Osteoblast (primary cell): ENCODE measurements around the gene TMEM101. TPM values are rescaled to one million over a fixed set of nuclear protein-coding genes. Genes with fewer than 3 reads are reported as not detected.

Source experiments
- DNase-seq: peaks from one replicate; pipeline ENCODE4 v3.0.0; 2011; ENCODE audit warnings: low spot score, mixed read lengths; ENCODE audit not compliant: insufficient read length; ENCODE audit errors: missing footprints
- H2AFZ ChIP-seq: 2 replicates; pipeline ENCODE4 v1.6.0; 2011; ENCODE audit warnings: mild to moderate bottlenecking, low read length
- H3K27ac ChIP-seq: 2 replicates; pipeline ENCODE4 v1.5.1; 2011; ENCODE audit warnings: mild to moderate bottlenecking, low read depth, low read length, moderate library complexity
- H3K27me3 ChIP-seq: 2 replicates; pipeline ENCODE4 v1.6.0; 2012; ENCODE audit warnings: mild to moderate bottlenecking, control low read depth, inconsistent platforms, low read length, moderate library complexity; ENCODE audit not compliant: insufficient read depth
- H3K36me3 ChIP-seq: 2 replicates; pipeline ENCODE4 v1.5.1; 2011; ENCODE audit warnings: mild to moderate bottlenecking, low read length, control low read depth, moderate library complexity; ENCODE audit not compliant: insufficient read depth
- H3K4me1 ChIP-seq: 2 replicates; pipeline ENCODE4 v1.5.1; 2011; ENCODE audit warnings: mild to moderate bottlenecking, low read length, control low read depth, moderate library complexity; ENCODE audit not compliant: insufficient read depth
- H3K4me2 ChIP-seq: 2 replicates; pipeline ENCODE4 v1.6.0; 2011; ENCODE audit warnings: mild to moderate bottlenecking, low read length; ENCODE audit not compliant: insufficient read depth
- H3K4me3 ChIP-seq: fragments of 200-600 bp; sonication (generic); 3 replicates; pipeline ENCODE4 v1.5.1; 2012; ENCODE audit warnings: mild to moderate bottlenecking, low read length, inconsistent platforms; ENCODE audit not compliant: insufficient read depth
- H3K79me2 ChIP-seq: 2 replicates; pipeline ENCODE4 v1.6.0; 2012; ENCODE audit warnings: mild to moderate bottlenecking, low read length, control low read depth, inconsistent platforms; ENCODE audit not compliant: insufficient read depth
- H3K9me3 ChIP-seq: 2 replicates; pipeline ENCODE4 v1.5.1; 2011; ENCODE audit warnings: low read depth, low read length, control low read depth
- H4K20me1 ChIP-seq: 2 replicates; pipeline ENCODE4 v1.6.0; 2012; ENCODE audit warnings: mild to moderate bottlenecking, low read length, control low read depth; ENCODE audit not compliant: insufficient read depth
- total RNA-seq: library from RNA; depleted of rRNA; stranded (reverse); fragments of >200 nt; gene quantifications from 2 replicates; pipeline ENCODE4 v1.2.3, GENCODE V29; 2012
- TF ChIP-seq, protein P1 (sequence below): IDR thresholded peaks from 2 replicates; pipeline ENCODE4 v1.5.1; 2011; ENCODE audit warnings: mild to moderate bottlenecking, low read depth, low read length, moderate library complexity; ENCODE audit errors: extremely low read depth

The TMEM101 gene
- total RNA-seq, 1 donor = 47.8 TPM

GRCh38 chr17:44008205-44008909 is 6.4 kb downstream of the TMEM101 start:
- H3K9me3 ChIP-seq = no peaks in the 10 kb centered on the region
- H3K27me3 ChIP-seq = peaks cover 14% of the 10 kb centered on the region
- TF ChIP-seq, protein P1, sequence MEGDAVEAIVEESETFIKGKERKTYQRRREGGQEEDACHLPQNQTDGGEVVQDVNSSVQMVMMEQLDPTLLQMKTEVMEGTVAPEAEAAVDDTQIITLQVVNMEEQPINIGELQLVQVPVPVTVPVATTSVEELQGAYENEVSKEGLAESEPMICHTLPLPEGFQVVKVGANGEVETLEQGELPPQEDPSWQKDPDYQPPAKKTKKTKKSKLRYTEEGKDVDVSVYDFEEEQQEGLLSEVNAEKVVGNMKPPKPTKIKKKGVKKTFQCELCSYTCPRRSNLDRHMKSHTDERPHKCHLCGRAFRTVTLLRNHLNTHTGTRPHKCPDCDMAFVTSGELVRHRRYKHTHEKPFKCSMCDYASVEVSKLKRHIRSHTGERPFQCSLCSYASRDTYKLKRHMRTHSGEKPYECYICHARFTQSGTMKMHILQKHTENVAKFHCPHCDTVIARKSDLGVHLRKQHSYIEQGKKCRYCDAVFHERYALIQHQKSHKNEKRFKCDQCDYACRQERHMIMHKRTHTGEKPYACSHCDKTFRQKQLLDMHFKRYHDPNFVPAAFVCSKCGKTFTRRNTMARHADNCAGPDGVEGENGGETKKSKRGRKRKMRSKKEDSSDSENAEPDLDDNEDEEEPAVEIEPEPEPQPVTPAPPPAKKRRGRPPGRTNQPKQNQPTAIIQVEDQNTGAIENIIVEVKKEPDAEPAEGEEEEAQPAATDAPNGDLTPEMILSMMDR = no peak
- no peaks in the 10 kb centered on the region for H4K20me1 ChIP-seq
- no peaks in the 10 kb centered on the region for H3K79me2 ChIP-seq
- peak; percentile 62 for DNase-seq
- peaks cover 29% of the 10 kb centered on the region for H3K4me1 ChIP-seq
- H3K4me3 ChIP-seq = peak overlapping the region; percentile 77
- H3K27ac ChIP-seq = no peak overlapping the region
- no peak overlapping the region for H2AFZ ChIP-seq
- H3K36me3 ChIP-seq = peaks cover 11% of the 10 kb centered on the region
- peak overlapping the region; percentile 97 for H3K4me2 ChIP-seq

- Histone ChIP-seq H3K4me3 (peak overlapping the region; percentile 77), H4K20me1 (no peaks in the 10 kb centered on the region), H3K36me3 (peaks cover 7% of the 10 kb centered on the region), H3K4me2 (peak overlapping the region; percentile 97), H3K4me1 (peaks cover 32% of the 10 kb centered on the region), H3K9me3 (no peaks in the 10 kb centered on the region), H2AFZ (peak overlapping the region; percentile 89), H3K27ac (no peak overlapping the region), H3K27me3 (peaks cover 14% of the 10 kb centered on the region), H3K79me2 (no peaks in the 10 kb centered on the region)
- TF ChIP-seq, protein P1 = no peak
- DNase-seq = peak; percentile 72
These were observed 7.2 kb downstream of the TMEM101 start for GRCh38 chr17:44007346-44008204.

- no peaks in the 10 kb centered on the region for H4K20me1 ChIP-seq
- H3K36me3 ChIP-seq = peaks cover 6% of the 10 kb centered on the region
- H3K4me2 ChIP-seq = peak overlapping the region; percentile 97
- no peaks in the 10 kb centered on the region for H3K9me3 ChIP-seq
- DNase-seq = peak; percentile 99
- no peaks in the 10 kb centered on the region for H3K79me2 ChIP-seq
- peaks cover 14% of the 10 kb centered on the region for H3K27me3 ChIP-seq
- H3K27ac ChIP-seq = no peak overlapping the region
- peaks cover 40% of the 10 kb centered on the region for H3K4me1 ChIP-seq
- H3K4me3 ChIP-seq = peak overlapping the region; percentile 77
- TF ChIP-seq, protein P1 = peak; percentile 48
- peak overlapping the region; percentile 89 for H2AFZ ChIP-seq
These were observed 8.0 kb downstream of the TMEM101 start for GRCh38 chr17:44006598-44007345.

DNA sequence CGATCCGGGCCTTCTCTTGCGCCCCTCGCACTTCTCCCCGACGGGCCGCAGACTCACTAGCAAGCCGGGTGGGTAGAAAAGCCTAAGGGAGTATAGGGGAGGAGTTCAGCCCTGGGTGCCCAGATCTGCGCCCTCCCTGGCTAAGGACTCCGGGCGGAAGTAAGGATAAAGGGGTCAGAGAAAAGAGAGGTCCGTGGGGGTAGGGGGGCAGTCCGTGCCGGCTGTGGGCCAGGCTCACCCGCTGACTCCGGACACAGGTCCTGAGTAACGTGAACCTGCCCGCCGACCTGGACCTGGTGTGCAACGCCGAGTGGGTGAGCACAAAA is 8.5 kb downstream of the TMEM101 start:
- DNase-seq = peak; percentile 75
- H3K4me2 ChIP-seq = peak overlapping the region; percentile 97
- TF ChIP-seq, protein P1 = no peak
- H3K79me2 ChIP-seq = no peaks in the 10 kb centered on the region
- H2AFZ ChIP-seq = peak overlapping the region; percentile 76
- no peak overlapping the region for H3K27ac ChIP-seq
- H3K4me1 ChIP-seq = peaks cover 40% of the 10 kb centered on the region
- peaks cover 14% of the 10 kb centered on the region for H3K27me3 ChIP-seq
- peak overlapping the region; percentile 77 for H3K4me3 ChIP-seq
- H3K36me3 ChIP-seq = peaks cover 6% of the 10 kb centered on the region
- no peaks in the 10 kb centered on the region for H4K20me1 ChIP-seq
- no peaks in the 10 kb centered on the region for H3K9me3 ChIP-seq
